ENCODE measurements around the gene BRD9.
"Not testable (repeated sequence)": the region's sequence is repeated elsewhere in the genome, so short reads cannot be mapped to it uniquely, and the experiment has no call there.

BRD9 gene

DNA sequence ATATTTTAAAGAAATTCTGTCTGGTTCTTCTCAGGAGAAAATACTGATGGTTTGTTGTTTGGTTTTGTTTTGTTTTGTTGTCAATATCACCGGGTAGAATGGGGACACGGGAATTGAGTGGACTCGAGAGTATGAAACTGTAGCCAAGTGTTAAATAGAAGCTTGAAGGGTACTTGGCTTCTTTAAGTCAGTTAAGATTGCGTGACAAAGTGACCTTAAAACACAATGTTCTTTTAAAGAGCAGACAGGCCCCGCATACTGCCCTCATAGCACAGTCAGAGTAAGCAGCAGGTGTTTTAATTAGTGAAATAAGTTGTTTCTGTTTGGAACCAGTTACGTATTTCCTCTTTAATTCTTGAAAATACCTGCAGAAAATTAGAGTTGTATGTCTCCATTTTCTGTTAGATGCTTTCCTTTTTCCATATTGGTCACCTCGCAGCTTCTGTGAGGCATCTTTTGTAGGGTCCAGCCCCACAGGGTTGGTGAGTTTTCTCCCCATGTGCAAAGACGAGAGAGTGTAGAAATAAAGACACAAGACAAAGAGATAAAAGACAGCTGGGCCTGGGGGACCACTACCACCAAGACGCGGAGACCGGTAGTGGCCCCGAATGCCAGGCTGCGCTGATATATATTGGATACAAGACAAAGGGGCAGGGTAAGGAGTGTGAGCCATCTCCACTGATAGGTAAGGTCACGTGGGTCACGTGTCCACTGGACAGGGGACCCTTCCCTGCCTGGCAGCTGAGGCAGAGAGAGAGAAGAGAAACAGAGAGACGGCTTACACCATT, 9.7 kb upstream of the BRD9 start:
- DNase-seq (ENCODE audit: low read depth), result no peak

DNA sequence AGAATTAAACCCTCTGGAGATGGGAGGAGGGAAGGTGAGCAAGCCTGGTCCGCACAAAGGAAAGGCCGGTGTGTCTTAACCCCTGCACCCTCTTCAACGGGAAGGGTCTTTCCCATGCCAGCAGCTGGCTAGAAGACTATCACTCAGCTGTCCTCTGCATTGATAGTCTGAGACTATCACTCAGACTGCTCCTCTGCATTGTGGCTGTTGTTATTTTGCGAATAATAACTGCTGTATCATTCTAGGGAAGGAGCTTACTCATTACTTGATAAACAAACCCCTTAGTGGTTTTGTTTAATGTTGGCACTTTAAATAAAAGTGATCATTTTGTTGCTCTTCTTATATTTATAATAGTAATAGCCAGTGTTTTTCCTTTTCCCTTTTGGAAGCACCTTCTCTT, 8.2 kb upstream of the BRD9 start:
- DNase-seq (ENCODE audit: low read depth), result no peak

DNA sequence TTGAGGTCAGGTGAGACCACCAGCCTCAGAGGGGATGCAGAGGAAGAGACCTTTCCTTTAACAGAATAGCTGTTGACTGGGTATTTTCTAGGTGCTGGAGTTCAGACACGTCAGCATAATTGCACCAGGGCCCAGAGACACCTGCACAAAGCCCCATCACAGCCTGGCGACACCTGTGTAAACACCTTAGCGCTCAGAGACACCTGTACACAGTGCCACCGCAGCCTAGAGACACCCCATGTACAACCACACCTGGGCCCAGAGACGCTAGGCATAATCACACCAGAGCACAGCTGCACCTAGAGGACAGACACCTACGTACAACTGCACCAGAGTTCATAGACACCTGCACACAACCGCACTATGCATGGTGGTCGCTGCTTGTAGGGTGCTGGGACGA, 1.1 kb upstream of the BRD9 start:
- no peak for DNase-seq (ENCODE audit: low read depth)

DNA sequence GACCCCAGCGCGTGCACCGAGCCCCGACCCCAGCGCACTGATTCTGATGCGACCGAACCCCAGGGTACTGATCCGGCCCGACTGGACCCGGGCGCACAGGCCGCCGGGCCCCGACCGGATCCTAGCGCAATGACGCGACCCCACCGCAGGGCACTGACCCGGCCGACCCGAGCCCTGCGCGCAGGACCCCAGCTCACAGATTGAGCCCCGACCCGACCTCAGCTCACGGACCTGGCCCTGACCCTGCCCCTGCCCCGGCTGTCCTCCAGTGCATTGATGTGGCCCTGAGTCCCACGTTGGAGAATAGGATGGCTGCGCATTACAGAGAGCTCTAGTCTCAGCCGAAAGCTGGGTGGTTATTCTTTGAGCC, 521 bp upstream of the BRD9 start:
- no peak for DNase-seq (ENCODE audit: low read depth)

DNA sequence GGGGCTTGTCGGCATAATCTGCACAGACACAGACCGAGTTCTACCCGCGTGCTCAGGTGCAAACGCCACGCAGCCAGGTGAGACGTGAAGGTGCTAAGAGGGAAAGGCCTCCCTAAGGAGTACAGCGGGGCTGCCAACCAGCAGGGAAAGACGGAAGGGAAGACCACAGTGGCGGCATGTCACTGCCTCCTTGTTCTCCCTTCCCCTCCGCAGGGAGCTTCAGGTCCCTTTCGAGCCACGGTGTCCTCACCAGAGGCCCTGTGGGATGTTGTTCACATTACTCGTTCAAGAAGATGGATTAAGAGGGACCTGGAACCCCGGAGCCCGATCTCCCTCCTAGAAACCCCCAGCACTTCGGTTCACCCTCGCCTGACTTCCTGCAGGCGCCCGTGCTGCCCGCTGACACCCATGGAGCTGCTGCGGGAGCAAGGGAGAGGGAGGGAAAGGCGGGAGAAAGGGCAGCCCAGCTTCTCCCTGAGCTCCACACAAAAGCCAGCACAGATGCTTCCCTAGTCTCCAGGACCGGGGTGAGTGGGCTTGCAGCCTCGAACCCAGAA, 686 bp downstream of the BRD9 start:
- no peak for DNase-seq (ENCODE audit: low read depth)

DNA sequence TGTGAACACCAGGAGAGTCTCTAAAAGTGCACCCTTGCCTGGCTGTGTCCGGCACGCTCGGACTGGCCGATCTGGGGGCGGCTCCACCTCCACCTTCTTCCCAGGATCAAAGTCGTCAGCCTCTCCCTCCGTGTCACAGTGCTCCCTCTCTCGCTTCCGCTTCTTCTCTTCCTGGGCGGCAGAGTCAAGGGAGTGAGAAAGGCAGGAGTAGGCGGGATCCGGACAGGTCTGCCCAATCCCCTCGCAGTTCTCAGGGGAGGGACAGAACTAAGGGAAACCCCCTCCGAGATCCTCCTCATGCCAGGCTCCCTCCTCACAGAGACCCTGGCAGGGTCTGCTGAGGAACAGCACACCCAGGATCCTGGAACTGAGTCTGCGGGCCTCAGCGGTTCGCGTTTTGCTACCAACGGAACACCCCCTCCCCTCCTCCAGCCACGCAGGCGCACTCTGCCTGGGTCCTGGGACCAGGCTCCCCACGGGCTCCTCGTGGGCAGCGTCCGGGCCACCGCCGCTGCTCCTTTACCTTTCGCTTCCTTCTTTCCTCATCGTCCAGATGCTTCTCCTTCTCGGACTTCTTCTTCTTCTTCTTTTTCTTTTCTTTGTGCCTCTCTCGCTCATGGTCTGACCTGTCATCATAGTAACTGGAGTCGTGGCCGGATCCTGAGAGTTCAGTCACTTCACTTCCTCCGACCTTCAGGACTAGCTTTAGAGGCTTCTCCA, 1.3 kb downstream of the BRD9 start:
- no peak for DNase-seq (ENCODE audit: low read depth)

DNA sequence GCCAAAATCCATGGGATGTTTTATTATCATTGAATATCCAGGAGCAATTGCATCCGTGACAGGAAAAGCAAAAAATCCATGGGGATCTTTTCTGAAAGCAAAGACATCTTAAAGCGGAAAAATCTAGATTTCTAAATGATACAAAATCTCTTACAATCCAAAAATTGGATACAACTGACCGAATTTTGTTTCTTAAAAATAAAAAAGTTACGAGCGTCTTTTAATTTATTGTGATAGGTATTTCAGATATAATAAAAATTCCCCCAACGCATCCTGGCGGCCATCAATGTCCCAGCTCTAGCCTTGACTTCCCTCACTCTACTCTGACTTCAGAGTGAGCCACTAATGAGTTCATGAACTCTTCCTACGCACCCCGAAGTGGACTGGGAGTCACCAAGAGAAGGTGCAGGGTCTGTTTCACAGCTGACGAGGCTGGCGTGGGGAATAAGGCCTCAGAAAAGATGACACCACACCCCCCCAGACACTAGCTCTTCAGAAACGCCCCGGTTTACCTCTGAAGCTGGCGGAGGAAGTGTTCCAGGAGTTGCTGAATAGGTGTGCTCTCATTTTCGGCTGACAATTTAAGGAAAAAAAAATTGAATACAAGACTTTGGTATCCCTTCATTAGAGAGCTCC, 3.4 kb downstream of the BRD9 start:
- no peak for DNase-seq (ENCODE audit: low read depth)

DNA sequence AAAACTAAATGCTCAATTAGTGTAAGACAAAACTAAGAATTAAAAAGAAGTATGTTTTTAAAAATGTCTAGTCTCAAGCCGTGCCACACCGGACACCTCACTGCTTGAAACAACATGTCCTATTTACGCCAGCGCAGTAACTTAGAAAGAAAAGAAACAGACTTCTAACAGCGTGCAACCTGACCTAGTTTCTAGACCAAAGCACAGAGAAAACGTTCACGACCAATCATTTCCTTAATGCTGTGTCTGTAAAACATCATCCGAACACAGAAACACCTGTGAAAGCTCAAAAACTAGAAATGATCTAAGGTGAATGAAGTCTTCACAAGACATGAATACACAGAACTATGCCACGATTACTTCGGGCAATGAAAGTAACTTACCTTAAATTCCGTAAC, 4.0 kb downstream of the BRD9 start:
- no peak for DNase-seq (ENCODE audit: low read depth)

DNA sequence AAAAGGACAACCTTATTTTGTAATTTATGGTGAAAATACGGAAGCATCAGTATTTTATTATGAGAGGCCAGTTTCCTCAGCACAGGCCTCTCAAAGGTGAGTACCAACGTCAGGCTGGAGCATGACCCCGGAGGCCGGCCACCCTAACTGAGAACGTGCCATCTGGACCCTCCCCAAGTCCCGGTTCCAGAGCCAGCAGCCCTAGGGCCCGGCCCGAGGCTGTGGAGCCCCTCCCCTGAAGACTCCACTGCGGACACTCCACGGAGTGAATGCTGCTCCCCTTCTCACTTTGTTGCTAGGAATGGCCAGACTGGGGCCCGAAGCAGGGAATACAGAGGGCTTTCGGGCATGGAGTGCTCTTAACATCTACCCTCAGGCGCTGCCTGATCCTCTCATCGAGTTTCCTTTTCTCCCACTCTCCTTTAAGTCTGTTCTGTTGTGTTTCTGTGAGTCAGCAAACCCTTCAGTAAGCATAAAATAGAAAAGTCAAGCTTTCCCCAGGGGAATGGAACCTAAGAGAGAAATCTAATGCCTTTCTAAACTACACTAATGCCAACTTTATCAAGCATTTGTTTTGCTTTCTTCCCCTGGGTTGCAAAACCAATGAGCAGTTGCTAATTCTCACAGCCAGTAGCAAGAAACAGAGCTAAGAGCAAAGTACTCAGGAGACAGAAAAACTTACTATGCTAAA, 4.5 kb downstream of the BRD9 start:
- no peak for DNase-seq (ENCODE audit: low read depth)

DNA sequence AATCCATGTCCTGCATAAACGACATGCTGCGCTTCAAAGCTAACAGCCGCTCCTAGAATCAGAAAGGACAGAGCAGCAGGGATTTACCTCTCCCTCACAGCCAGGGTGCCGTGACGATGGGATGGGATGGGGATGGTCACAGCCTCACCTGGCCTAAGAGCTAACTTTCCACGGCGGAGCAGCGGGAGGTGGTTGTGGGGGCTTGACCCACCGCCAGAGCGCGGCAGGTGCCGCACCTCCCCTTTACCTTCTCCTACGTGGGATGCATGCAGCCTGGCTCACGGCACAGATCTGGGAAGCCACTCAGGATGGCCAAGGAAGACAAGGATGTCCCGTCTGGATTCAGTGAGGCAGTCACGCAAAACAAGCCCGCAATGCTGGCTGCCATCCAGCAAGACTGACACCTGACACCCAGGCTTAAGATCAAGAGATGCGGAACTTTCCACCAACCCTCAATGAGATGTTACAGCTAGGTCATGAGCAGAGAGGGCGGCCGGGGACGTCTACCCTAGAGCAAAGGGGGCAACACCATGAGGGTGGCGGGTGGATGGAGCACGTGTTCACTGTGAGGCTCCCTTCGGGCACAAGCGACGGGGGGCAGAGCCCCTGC, 5.8 kb downstream of the BRD9 start:
- DNase-seq (ENCODE audit: low read depth), result no peak

DNA sequence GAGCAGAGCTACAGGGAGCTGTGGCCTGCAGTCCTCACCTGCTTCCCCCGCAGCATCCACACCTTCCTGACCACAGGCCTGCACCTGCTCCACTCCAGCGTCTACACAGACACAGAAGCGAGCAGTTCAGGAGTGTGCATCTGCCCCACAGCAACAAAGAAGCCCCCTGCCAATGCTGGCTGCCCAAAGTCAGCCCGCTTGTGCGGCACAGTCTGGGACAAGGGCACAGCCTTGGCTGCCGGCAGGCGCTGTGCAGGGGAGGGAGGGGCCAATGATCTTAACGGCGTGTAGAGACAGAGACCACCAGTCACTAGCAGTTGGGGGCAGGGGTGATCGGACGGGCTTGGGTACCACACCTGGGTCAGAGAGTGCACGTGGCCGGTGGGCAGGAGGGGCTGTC, 6.6 kb downstream of the BRD9 start:
- DNase-seq (ENCODE audit: low read depth), result no peak

DNA sequence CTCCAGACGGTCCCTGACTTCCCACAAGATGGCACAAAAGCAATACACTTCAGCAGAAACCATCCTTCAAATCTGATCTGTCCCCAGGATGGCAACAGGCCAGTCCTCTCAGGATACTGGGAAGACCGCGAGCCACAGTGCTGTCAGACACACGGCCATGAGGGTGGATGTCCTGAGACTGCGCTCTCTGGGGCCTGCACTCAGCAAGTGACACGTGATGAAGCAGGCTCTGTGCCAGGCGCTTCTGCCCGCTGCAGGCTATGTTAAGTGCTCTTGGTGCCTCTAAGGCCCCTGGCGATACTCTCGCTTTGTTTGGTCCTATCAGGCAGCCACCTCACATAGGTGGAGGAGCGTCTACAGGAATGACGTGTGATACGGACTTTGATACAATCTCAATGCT, 7.1 kb downstream of the BRD9 start:
- DNase-seq (ENCODE audit: low read depth), result no peak

DNA sequence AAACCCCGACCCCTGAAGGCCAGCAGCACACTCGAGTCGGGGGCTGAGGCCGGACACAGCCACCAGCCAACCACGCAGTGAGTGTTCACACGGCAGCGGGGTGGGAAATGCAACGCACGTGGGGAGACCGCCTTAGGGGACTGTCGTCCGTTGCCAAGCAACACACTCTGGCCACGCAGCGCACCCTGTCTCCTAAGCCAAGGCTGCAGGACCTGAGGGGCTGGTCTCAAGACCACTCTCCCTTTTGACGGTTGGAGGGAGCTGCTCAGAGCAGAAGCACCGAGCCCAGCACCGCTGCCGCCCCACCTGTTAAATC, 7.5 kb downstream of the BRD9 start:
- no peak for DNase-seq (ENCODE audit: low read depth)

DNA sequence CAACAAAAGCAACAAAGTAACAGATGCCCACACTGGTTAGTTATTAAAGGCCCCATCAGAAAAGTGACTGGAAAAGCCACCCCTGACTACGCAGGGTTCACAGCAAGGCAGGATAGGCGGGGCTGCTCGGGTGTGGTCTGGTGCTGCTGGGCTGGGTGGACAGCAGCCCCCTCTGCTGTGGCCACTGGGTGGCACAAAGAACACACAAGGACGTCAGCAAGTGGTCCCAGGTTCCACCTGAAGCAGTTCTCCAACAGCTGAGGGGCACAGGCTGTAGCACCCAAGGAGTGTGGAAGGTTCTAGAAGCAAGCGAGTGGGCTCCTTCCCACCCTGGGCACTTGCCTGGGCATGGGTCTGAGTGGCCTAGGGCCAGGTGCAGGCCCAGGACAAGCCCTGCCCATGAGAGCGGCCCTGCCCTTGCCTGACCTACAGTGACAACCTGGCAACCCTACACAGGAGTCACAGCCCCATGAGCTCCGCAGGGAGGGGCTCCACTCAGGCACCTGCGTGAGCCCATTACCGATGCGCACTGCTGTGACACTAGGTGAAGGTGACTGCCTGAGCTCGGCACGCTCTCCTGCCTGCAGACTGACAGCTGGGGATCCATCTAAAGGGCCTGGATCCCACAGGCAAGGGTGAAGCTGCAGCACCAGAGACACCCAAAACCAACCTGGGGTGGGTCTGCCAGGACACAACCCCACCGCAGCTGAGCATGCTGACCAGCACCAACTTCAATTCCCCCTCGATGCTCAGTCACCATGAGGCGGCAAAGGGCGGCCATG, 8.1 kb downstream of the BRD9 start:
- DNase-seq (ENCODE audit: low read depth), result no peak

DNA sequence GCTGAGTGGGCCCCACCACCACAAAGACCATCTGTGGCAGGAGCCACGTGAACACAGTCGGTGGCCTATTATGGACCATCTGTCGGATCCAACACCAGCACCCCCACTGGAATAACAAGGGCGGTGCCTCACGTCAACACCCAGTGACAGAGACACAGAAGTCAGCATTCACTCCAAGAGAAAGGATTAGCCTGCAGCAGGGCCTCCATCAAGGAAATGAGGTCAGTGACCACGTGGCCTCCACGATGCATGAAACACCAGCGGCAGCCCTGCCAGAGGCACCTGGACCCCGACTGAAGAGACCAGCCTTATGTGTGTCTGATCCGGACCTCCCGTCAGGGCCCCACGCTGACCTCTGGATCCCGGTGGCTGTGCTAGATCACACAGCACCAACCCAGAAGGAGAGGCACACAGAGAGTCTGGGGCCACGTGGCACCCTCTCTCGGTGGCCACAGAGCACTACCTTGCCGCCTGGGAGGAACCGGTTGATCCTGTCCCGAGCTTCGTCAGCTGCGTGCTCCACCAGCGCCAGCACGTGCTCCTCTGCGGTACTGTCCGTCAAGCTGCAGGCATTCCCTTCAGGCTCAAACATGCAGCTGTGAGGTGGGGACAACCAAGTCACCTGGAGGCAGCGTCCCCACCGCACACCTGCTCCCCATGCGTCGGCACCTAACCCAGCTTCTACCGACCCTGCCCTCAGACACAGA, 9.0 kb downstream of the BRD9 start:
- DNase-seq (ENCODE audit: low read depth), result no peak

DNA sequence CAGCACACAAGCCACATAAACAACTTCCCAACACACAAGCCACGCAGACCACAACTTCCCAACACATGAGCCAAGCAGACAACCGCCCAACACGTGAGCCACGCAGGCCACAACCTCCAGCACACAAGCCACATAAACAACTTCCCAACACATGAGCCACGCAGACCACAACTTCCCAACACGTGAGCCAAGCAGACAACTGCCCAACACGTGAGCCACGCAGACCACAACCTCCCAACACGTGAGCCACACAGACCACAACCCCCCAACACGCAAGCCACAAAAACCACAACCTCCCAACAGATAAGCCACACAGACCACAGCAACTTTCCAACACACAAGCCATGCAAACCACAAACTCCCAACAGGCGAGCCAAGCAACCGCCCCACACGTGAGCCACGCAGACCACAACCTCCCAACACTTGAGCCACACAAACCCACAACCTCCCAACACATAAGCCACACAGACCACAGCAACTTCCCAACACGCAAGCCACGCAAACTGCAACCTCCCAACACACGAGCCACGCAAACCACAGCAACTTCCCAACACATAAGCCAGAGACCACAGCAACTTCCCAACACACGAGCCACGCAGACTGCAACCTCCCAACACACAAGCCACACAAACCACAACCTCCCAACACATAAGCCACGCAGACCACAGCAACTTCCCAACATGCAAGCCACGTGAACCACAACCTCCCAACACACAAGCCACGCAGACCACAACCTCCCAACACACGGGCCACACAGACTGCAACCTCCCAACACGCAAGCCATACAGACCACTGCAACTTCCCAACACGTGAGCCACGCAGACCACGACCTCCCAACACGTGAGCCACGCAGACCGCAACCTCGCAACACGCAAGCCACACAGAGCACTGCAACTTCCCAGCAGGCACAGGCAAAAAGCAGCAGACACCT, 10.1 kb downstream of the BRD9 start:
- no peak for DNase-seq (ENCODE audit: low read depth)

DNA sequence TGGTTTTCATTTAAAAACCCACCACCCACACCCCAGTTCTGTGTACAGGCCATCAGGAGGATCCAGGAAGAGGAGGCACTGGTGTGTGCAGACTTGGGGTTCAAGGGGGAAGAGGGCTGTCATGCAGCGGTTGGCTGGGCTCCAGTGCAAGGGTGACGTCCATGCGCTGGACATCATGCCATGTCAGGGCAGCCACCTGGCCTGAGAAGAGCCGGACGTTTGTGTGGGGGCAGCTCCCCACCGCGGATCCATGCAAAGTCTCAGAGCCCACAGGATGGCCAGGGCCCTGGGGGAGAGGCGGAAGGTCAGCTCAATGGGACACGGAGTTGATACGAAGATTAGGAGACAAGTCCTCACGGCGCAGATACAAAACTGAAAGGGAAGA, 11.1 kb downstream of the BRD9 start:
- no peak for DNase-seq (ENCODE audit: low read depth)

DNA sequence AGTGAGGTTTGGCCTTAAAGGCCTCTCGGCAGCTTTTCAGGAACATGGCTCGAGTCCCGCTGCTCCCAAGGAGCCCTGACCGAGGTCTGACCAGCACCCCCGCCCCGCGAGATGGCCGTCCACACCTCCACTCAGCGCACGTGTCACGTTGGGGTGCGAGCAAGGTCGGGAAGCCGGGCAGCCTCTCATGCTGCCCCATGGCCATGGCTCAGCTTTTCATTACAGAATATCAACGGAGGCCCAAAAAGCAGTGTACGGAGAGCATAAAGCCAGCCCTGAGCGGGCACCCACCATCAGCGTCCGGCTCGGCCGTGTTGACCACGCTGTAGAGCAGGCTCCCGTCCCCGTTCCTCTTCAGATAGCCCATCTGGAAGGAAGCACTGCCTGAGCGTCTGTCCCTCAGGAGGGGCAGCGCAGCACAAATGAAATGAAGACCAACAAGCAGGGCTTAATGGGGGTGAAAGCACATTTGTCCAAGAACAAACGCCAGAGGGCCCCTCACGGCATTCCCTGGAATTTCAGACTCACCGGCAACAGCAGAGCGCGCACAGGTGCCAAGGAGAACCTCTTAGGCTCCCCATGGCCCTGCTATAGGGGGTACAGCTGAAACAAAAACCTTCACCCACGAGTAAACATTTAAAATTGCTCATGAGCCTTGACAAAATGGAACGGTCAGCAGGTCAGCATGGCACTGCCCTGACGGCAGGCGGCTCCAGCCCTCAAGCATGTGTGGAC, 11.6 kb downstream of the BRD9 start:
- no peak for DNase-seq (ENCODE audit: low read depth)

DNA sequence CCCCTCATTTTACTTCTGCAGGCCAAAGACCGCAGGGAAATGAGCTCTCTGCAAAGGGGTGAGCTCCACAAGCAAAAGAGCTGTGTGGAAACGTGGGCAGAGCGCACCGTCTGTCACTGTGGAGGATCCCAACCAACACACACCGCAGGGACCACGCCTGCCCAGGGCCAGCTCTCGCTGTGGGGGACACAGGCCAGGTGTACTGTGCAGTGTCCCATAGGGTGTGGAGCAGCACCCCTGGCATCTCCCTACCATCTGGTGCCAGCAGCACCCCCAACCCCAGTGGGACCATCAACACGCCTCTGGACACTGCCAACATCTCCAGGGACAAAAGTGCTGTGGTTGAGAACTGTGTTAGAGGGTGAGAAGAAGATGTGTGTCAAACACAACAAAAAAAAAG, 13.9 kb downstream of the BRD9 start:
- not testable (repeated sequence) for DNase-seq (ENCODE audit: low read depth)
